Mesenchymal stem cell (in vitro differentiated cells and primary cell): Measurements from ENCODE around the gene PDE7B.

Experiments
- DNase-seq: peaks from one replicate; pipeline ENCODE4 v3.0.0-alpha.2; 2013
- H2AFZ ChIP-seq: one replicate; pipeline ENCODE4 v1.6.1; 2013; ENCODE audit warnings: low read depth, mild to moderate bottlenecking, control low read depth, inconsistent platforms, low read length, moderate library complexity
- H2AK5ac ChIP-seq: 2 replicates; pipeline ENCODE4 v1.6.1; 2013; ENCODE audit warnings: low read length, moderate library complexity, mild to moderate bottlenecking, inconsistent platforms; ENCODE audit not compliant: severe bottlenecking
- H2BK120ac ChIP-seq: one replicate; pipeline ENCODE4 v1.6.1; 2013; ENCODE audit warnings: low read depth, mild to moderate bottlenecking, inconsistent platforms, low read length, moderate library complexity
- H2BK12ac ChIP-seq, 2 experiments: one replicate each; pipeline ENCODE4 v1.6.1; 2013; ENCODE audit warnings: inconsistent platforms in 2 of 2, low read length in 2 of 2, mild to moderate bottlenecking in 2 of 2, moderate library complexity in 2 of 2, control low read depth in 1 of 2
- H2BK15ac ChIP-seq: one replicate; pipeline ENCODE4 v1.6.1; 2013; ENCODE audit warnings: mild to moderate bottlenecking, low read depth, inconsistent platforms; ENCODE audit not compliant: poor library complexity, severe bottlenecking
- H2BK5ac ChIP-seq: 2 replicates; pipeline ENCODE4 v1.6.1; 2013; ENCODE audit warnings: low read depth, mild to moderate bottlenecking, low read length, control low read depth, inconsistent platforms; ENCODE audit not compliant: poor library complexity, severe bottlenecking
- H3K14ac ChIP-seq, 2 experiments: one replicate each; pipeline ENCODE4 v1.6.1; 2013; ENCODE audit warnings: inconsistent platforms in 2 of 2, low read length in 2 of 2, control low read depth in 1 of 2, mild to moderate bottlenecking in 1 of 2, moderate library complexity in 1 of 2
- H3K18ac ChIP-seq, 2 experiments: one replicate each; pipeline ENCODE4 v1.6.1; 2013; ENCODE audit warnings: inconsistent platforms in 2 of 2, low read length in 2 of 2, control low read depth in 1 of 2, low read depth in 1 of 2, mild to moderate bottlenecking in 1 of 2
- H3K23ac ChIP-seq, 2 experiments: one replicate each; pipeline ENCODE4 v1.6.1; 2013; ENCODE audit warnings: inconsistent platforms in 2 of 2, low read length in 2 of 2, mild to moderate bottlenecking in 2 of 2, moderate library complexity in 2 of 2, control low read depth in 1 of 2
- H3K27ac ChIP-seq: 2 replicates; pipeline ENCODE4 v1.5.1; 2013; ENCODE audit warnings: mild to moderate bottlenecking, moderate library complexity, low read length, control low read depth, inconsistent platforms; ENCODE audit not compliant: poor library complexity, severe bottlenecking
- H3K27me3 ChIP-seq, 2 experiments: 2 replicates each; pipeline versions ENCODE4 v1.6.1 to v1.7.0; 2013; ENCODE audit warnings: low read length in 2 of 2, mild to moderate bottlenecking in 2 of 2, moderate library complexity in 2 of 2, control low read depth in 1 of 2, inconsistent platforms in 1 of 2; ENCODE audit not compliant: control insufficient read depth in 1 of 2, insufficient read depth in 1 of 2
- H3K36me3 ChIP-seq, 2 experiments: 2 replicates each; pipeline versions ENCODE4 v1.6.1 to v1.7.0; 2013; ENCODE audit warnings: low read length in 2 of 2, control low read depth in 1 of 2, inconsistent platforms in 1 of 2, low read depth in 1 of 2, mild to moderate bottlenecking in 1 of 2; ENCODE audit not compliant: insufficient read depth in 2 of 2, control insufficient read depth in 1 of 2
- H3K4ac ChIP-seq, 2 experiments: one replicate each; pipeline ENCODE4 v1.6.1; 2013; ENCODE audit warnings: inconsistent platforms in 2 of 2, low read length in 2 of 2, mild to moderate bottlenecking in 2 of 2, moderate library complexity in 2 of 2, control low read depth in 1 of 2, low read depth in 1 of 2
- H3K4me1 ChIP-seq: 2 replicates; pipeline ENCODE4 v1.6.1; 2013; ENCODE audit warnings: low read depth, low read length, control low read depth; ENCODE audit not compliant: control insufficient read depth, insufficient read depth
- H3K4me2 ChIP-seq: 2 replicates; pipeline ENCODE4 v1.6.1; 2013; ENCODE audit warnings: low read length, mild to moderate bottlenecking, inconsistent platforms; ENCODE audit not compliant: poor library complexity, severe bottlenecking
- H3K4me3 ChIP-seq, 2 experiments: 2 replicates each; pipeline versions ENCODE4 v1.5.1 to v1.7.0; 2013; ENCODE audit warnings: low read length in 2 of 2, mild to moderate bottlenecking in 2 of 2, control low read depth in 1 of 2, low read depth in 1 of 2; ENCODE audit not compliant: insufficient read depth in 1 of 2
- H3K79me1 ChIP-seq: replicated peaks from 2 replicates; pipeline ENCODE4 v1.6.1; 2013; ENCODE audit warnings: mild to moderate bottlenecking, control low read depth, low read length, inconsistent platforms; ENCODE audit not compliant: poor library complexity, severe bottlenecking
- H3K9ac ChIP-seq: 2 replicates; pipeline ENCODE4 v1.7.0; 2013; ENCODE audit warnings: mild to moderate bottlenecking, low read length, moderate library complexity
- H3K9me3 ChIP-seq: 2 replicates; pipeline ENCODE4 v1.7.0; 2013; ENCODE audit warnings: mild to moderate bottlenecking, low read length; ENCODE audit not compliant: control insufficient read depth
- H4K8ac ChIP-seq: one replicate; pipeline ENCODE4 v1.6.1; 2013; ENCODE audit warnings: inconsistent platforms, mild to moderate bottlenecking, low read length, moderate library complexity
- H4K91ac ChIP-seq: one replicate; pipeline ENCODE4 v1.6.1; 2013; ENCODE audit warnings: mild to moderate bottlenecking, low read length, inconsistent platforms
- WGBS: methylation state at CpG from one replicate; pipeline ENCODE4 v1.1.7; 2013; ENCODE audit warnings: mixed read lengths; 5-methylcytosine and 5-hydroxymethylcytosine counted together

Gene PDE7B

DNA sequence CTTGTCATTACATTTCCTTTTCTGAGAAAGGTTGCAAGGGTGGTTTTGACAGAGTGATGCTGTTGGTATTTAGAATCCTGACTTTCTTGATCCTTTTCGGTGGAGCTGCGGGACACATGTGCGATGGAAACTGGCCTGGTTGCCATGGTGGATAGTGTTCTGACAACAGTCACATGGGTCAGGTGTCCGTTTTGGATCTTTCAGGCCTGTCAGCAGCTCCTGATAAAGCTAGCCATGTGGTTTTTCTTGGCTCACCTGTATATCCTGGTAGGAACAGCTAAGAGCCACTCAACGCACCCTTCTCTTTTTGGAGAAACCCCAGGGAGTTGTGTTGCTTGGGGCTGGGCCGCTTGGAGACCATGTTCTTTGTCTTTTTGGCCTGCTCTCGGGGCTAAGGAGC lies 221.2 kb downstream of the PDE7B start:
- Histone ChIP-seq H3K4me1 (peaks cover 3% of the 10 kb centered on the region), H3K79me1 (peaks cover 2% of the 10 kb centered on the region), H2BK120ac (no peak overlapping the region), H3K36me3 (peaks cover 3 to 27% of the 10 kb centered on the region in 2 experiments), H2BK15ac (no peak overlapping the region), H3K18ac (no peak overlapping the region), H2AFZ (no peak overlapping the region), H4K8ac (no peak overlapping the region), H3K4me2 (no peak overlapping the region), H3K9me3 (no peaks in the 10 kb centered on the region), H3K9ac (no peak overlapping the region), H3K4me3 (no peak overlapping the region), H3K4ac (no peak overlapping the region), H3K23ac (no peak overlapping the region), H2AK5ac (peak overlapping the region; percentile 11), H3K14ac (no peak overlapping the region), H2BK5ac (no peak overlapping the region), H3K27me3 (no peaks in the 10 kb centered on the region), H4K91ac (no peak overlapping the region), H3K27ac (no peak overlapping the region), H2BK12ac (peak overlapping the region in 1 of 2 experiments; percentile 18)
- 97% methylated on average over 7 of the region's 7 CpGs for WGBS
- DNase-seq: no peak

DNA sequence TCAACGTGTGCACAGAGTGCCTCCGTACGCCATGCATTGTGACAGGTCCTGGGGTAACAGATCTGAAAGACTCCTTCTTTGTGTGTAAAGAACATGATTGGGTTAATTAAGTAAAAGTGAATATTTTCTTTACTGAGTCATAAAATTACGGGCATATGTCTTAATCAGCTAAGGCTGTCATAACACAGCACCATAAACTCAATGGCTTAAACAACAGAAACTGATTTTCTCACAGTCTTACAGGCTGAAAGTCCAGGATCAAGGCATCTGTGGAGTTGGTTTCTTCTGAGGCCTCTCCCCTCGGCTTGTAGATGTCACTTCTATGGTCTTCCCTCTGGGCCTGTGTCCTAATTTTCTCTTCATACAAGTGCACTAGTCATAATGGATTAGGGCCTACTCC lies 221.7 kb downstream of the PDE7B start:
- Histone ChIP-seq H3K9ac (peak overlapping the region; percentile 24), H3K79me1 (peaks cover 2% of the 10 kb centered on the region), H3K4me2 (no peak overlapping the region), H3K4ac (no peak overlapping the region), H3K27ac (no peak overlapping the region), H3K27me3 (no peaks in the 10 kb centered on the region), H2BK5ac (no peak overlapping the region), H2BK120ac (no peak overlapping the region), H3K36me3 (peaks cover 3 to 23% of the 10 kb centered on the region in 2 experiments), H3K18ac (no peak overlapping the region), H2BK12ac (no peak overlapping the region), H3K4me1 (no peaks in the 10 kb centered on the region), H2BK15ac (no peak overlapping the region), H2AFZ (no peak overlapping the region), H3K14ac (no peak overlapping the region), H4K8ac (no peak overlapping the region), H3K9me3 (no peaks in the 10 kb centered on the region), H3K4me3 (peak overlapping the region in 1 of 2 experiments; percentile 6), H2AK5ac (no peak overlapping the region), H4K91ac (no peak overlapping the region), H3K23ac (no peak overlapping the region)
- no peak for DNase-seq
- WGBS: 90% methylated on average over 5 of the region's 5 CpGs

DNA sequence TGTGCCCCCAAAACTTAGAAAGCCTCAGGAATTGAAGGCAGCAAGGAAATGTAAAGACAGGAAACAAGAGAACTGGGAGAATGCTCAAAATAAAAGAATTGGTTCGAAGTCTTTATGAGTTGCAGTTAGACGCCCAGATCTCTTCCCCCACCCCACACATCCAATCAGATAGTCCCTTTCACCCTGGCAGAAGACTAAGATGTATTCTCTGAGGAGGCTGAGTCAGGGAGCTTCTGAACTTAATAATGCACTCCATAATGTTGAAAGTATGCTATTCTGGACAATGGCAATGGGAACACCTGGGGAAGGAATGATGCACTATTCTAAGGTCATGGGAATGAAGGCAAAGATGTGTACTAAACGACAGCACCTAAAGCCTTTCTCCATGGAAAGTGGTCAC lies 225.0 kb downstream of the PDE7B start:
- peak overlapping the region in 1 of 2 experiments; percentile 23 for H3K4me3 ChIP-seq
- peaks cover 3 to 14% of the 10 kb centered on the region in 2 experiments for H3K36me3 ChIP-seq
- no peak overlapping the region for H2BK120ac ChIP-seq
- H3K27ac ChIP-seq: no peak overlapping the region
- no peaks in the 10 kb centered on the region for H3K27me3 ChIP-seq
- H3K4ac ChIP-seq: no peak overlapping the region
- no peak overlapping the region for H2AFZ ChIP-seq
- peak overlapping the region; percentile 92 for H3K9ac ChIP-seq
- DNase-seq: no peak
- no peak overlapping the region for H3K23ac ChIP-seq
- no peak overlapping the region for H2AK5ac ChIP-seq
- no peak overlapping the region for H4K8ac ChIP-seq
- no peak overlapping the region for H2BK5ac ChIP-seq
- no peaks in the 10 kb centered on the region for H3K4me1 ChIP-seq
- no peak overlapping the region for H3K4me2 ChIP-seq
- H3K18ac ChIP-seq: no peak overlapping the region
- H2BK15ac ChIP-seq: no peak overlapping the region
- no peaks in the 10 kb centered on the region for H3K9me3 ChIP-seq
- H3K79me1 ChIP-seq: peaks cover 2% of the 10 kb centered on the region
- H4K91ac ChIP-seq: no peak overlapping the region
- no peak overlapping the region for H3K14ac ChIP-seq
- WGBS: 78% methylated on average over 1 of the region's 3 CpGs
- no peak overlapping the region for H2BK12ac ChIP-seq

DNA sequence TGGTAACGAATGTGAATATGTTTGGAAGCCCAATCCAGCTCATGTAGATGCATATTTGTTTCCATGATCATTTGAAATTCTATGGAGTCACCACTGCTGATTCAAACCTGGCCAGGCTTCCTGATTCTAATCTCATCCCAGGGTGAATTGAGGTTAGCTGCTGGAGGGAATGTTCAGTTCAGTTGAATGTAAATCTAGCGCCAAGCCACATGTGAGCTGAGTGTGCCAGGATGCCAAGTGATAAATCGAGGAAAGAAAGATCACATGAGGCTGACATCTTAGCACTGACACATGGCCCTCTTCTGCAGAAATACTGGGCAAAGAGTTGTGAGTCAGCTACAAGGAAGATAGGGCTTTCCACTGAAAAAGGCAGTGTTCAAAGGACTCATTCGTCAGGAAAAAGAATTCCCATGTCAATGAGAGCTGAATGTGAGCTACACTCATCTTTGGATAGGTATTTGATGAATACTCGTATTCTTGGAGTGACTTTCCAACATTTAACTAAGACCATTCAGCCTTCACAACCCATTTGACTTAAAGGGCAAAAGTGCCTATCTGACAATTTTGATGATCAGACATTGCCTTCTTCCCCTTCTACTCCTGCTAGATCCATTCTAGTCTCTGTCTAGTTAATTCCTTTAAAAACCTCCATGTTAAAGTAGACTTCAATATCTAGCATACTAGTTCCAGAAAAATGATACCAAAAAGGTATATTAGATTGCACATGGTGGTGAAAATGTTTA lies 226.5 kb downstream of the PDE7B start:
- Histone ChIP-seq H2BK120ac (no peak overlapping the region), H2AK5ac (no peak overlapping the region), H2AFZ (no peak overlapping the region), H3K18ac (no peak overlapping the region), H3K9ac (peak overlapping the region; percentile 92), H3K4ac (no peak overlapping the region), H3K36me3 (peaks cover under 1 to 15% of the 10 kb centered on the region in 2 experiments), H3K14ac (no peak overlapping the region), H3K27ac (no peak overlapping the region), H2BK15ac (no peak overlapping the region), H4K8ac (no peak overlapping the region), H4K91ac (no peak overlapping the region), H3K27me3 (no peaks in the 10 kb centered on the region), H3K79me1 (peaks cover under 1% of the 10 kb centered on the region), H3K9me3 (no peaks in the 10 kb centered on the region), H3K23ac (no peak overlapping the region), H3K4me3 (peak overlapping the region in 1 of 2 experiments; percentile 22), H3K4me1 (no peaks in the 10 kb centered on the region), H2BK12ac (no peak overlapping the region), H2BK5ac (no peak overlapping the region), H3K4me2 (no peak overlapping the region)
- 85% methylated on average over 5 of the region's 5 CpGs for WGBS
- peak; percentile 70 for DNase-seq
